Stimulated activated CD4-positive, alpha-beta T cell treated with anti-CD3 and anti-CD28 coated beads, TNF-alpha, amount 100 ng/mL, for 24 hours (primary cell): ENCODE measurements around the gene FRAT1.
A peak's percentile ranks its signal among the peaks of the same experiment; 100 is the strongest.
"Not testable (repeated sequence)": the region's sequence is repeated elsewhere in the genome, so short reads cannot be mapped to it uniquely, and the experiment has no call there.

Experiments
- DNase-seq, 3 experiments: peaks; one replicate each; pipeline ENCODE4 v3.0.0-alpha.2; 2020; ENCODE audit warnings: low read depth in 3 of 3

Gene FRAT1

GRCh38 chr10:97334370-97335175, 15.5 kb downstream of the FRAT1 start, which contains the start of gene FRAT2:
Gene FRAT2, minus strand, starts transcription at chr10:97334729. Its CDS starts 157 bp downstream, at chr10:97334572.
- DNase-seq: peak; percentile 67 to 86 (median 73)

GRCh38 chr10:97335188-97335619, 16.1 kb downstream of the FRAT1 start:
- DNase-seq: no peak

GRCh38 chr10:97336006-97336405, 16.9 kb downstream of the FRAT1 start:
- DNase-seq: no peak

- DNase-seq: no peak
These were observed 17.4 kb downstream of the FRAT1 start for GRCh38 chr10:97336446-97336845.

GRCh38 chr10:97336942-97337831, 18.1 kb downstream of the FRAT1 start:
- DNase-seq: no peak

- no peak for DNase-seq
These were observed 19.0 kb downstream of the FRAT1 start for GRCh38 chr10:97338041-97338440.

- DNase-seq: no peak
These were observed 22.3 kb downstream of the FRAT1 start for GRCh38 chr10:97341416-97341815.

GRCh38 chr10:97343664-97344063, 24.6 kb downstream of the FRAT1 start:
- not testable (repeated sequence) for DNase-seq

- DNase-seq: no peak
These were observed 28.2 kb downstream of the FRAT1 start for GRCh38 chr10:97347317-97347716.

GRCh38 chr10:97349752-97350513, 30.9 kb downstream of the FRAT1 start:
- no peak for DNase-seq

GRCh38 chr10:97353945-97354344, 34.9 kb downstream of the FRAT1 start:
- no peak for DNase-seq

GRCh38 chr10:97355571-97355975, 36.5 kb downstream of the FRAT1 start:
- no peak for DNase-seq

GRCh38 chr10:97356318-97356914, 37.3 kb downstream of the FRAT1 start:
- no peak for DNase-seq

GRCh38 chr10:97356918-97357317, 37.8 kb downstream of the FRAT1 start:
- DNase-seq: no peak

- DNase-seq: no peak
These were observed 39.3 kb downstream of the FRAT1 start for GRCh38 chr10:97358349-97358748.

- no peak for DNase-seq
These were observed 39.7 kb downstream of the FRAT1 start for GRCh38 chr10:97358781-97359180.

- DNase-seq: no peak
These were observed 41.9 kb downstream of the FRAT1 start for GRCh38 chr10:97360705-97361536.

GRCh38 chr10:97361537-97361901, 42.4 kb downstream of the FRAT1 start:
- no peak for DNase-seq

GRCh38 chr10:97362310-97363033, 43.4 kb downstream of the FRAT1 start:
- no peak for DNase-seq

- DNase-seq: no peak
These were observed 44.0 kb downstream of the FRAT1 start for GRCh38 chr10:97363071-97363470.
